Superior temporal gyrus (tissue), 1 donor: ENCODE data around the gene RNASET2.
"Not testable (repeated sequence)": the region's sequence is repeated elsewhere in the genome, so short reads cannot be mapped to it uniquely, and the experiment has no call there.

Experiments used
- DNase-seq: peaks from one replicate; pipeline ENCODE4 v3.0.0-alpha.2; 2016; ENCODE audit errors: extremely low spot score

Gene RNASET2

DNA sequence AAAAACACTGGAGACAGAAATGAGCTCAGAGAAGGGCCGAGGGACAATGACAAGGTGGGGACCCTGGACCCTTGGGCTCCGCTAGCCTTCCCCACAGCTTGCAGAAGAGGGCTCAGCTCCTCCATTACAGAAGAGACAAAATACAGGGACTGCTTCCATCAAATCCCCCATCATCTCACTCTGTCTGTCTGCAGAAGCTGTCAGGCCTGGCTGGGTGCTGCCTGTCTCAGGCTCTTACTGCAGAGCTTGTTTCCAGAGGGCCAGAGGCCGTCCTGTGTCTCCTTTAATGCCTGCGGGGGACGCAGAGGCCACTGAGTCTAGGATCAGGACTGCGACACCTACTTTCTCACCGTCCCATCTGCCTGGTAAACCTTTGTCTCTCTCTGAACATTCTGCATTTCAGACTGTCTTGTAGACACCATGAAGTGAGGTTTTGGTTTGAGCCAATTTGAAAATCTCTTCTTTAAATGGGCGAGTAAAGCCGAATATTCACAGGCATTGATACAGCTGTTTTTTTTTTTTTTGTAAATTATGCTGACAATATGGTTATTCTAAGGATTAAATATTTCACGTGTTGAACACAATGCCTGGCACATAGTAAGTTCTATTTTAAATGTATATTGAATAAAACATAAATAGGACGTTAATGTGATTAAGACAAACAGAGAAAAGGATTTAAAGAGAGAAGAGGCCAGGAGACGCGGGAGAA is 28.3 kb downstream of the RNASET2 start:
- DNase-seq = no peak

DNA sequence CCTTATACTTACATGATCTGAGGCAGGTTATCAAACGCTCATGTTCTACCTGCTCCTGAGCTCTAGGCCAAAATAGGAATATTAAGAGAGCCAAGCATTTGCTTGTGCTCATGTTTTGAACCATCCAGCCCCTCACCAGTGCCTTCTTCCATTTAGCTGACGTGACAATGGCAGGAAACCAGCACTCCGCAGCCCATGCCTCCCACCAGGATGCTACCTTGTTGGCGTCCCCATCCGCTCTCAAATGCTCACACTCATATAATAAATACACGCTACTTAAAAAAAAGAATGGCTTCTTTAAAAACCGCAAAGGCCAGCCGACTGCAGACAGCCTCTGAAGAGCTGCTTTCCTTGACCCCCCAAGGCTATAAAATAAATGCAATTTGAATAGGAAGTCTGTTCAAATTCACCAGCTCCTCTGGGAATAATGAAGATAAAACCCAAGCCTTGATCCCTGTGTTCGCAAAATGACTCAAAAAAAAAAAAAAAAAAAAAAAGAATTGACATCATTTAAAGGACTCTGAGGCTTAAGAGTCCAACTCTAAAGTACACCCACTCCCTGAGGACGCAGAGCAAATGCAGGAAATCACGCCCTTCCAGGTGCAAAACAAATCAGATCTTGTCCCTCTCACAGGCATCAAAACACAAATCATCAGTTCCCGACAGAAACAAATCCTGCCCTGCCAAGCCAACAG is 29.0 kb downstream of the RNASET2 start:
- DNase-seq = no peak

DNA sequence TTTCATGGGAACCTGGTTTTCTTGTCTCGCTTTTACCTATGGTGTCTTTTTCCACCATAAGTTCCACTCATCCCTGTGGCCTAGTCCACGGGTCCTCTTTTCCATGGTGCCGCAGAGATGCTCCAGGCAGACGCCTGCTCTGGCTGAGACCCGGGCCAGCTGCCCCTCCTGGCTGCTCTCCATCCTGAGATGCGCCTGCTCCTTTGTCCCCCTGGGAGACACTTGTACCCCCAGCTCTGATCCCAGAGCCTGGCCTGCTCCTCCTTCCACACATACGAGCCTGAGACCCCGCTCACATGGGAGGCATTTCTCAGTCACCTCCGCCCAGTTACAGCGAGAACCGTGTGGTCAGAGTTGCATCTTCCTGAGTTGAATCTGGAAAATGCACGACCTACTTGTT is 29.6 kb downstream of the RNASET2 start:
- no peak for DNase-seq

- DNase-seq = no peak
Observed at GRCh38 chr6:166925141-166925996, 31.0 kb downstream of the RNASET2 start.

DNA sequence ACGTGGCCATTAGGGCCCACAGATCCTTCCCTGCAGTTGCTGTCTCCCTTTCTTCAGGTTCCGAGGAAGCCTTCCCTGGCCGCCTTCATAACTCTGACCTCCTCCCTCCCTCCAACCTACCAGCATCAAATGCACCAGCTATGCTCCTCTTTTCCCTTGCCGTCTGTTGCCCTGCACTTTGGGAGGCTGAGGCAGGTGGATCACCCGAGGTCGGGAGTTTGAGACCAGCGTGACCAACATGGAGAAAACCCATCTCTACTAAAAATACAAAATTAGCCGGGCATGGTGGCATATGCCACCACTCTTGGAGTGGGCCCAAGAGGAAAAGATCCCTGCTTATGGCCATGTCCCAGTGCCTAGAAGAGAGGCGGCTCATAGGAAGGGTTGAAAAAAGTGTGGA is 31.8 kb downstream of the RNASET2 start:
- DNase-seq = no peak

GRCh38 chr6:166922937-166923336 is 33.4 kb downstream of the RNASET2 start:
- DNase-seq = no peak

GRCh38 chr6:166921570-166921969 is 34.8 kb downstream of the RNASET2 start:
- DNase-seq = no peak

DNA sequence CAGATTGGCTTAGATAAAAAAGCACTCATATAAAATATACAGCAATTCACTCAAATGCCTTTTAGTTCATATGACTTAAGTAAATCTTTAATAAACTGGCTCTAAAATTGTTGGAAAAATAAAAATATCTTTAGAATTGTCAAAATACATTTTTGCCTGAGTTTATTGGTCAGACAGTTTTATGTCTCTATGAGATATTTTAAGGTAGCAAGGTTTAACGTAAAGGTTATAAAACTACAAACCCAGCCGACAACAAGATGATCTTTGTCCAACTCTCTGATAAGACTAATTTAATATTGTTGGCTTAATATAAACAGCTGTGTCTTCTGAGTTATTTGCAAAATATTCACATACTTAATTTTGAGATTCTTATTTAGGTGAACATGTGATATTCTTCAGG is 39.5 kb downstream of the RNASET2 start:
- no peak for DNase-seq

DNA sequence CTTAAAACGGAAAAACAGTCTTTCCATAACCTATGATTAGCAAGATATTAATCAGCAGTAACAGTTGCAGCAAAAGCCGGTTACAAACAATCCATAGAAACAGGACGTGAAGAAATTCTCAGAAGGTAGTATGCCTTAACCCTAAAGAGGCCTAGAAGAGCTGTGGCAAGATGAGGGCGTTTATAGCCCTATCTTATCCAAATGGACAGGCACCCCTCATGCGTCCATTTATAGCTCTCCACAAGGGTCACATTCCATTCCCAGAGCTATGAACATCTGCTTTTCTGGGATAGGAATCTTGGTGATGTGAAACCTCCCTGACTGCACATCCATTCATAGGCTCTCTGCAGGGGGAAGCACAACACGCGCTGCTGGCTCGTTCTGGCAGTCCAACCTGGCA is 40.9 kb downstream of the RNASET2 start:
- not testable (repeated sequence) for DNase-seq

DNA sequence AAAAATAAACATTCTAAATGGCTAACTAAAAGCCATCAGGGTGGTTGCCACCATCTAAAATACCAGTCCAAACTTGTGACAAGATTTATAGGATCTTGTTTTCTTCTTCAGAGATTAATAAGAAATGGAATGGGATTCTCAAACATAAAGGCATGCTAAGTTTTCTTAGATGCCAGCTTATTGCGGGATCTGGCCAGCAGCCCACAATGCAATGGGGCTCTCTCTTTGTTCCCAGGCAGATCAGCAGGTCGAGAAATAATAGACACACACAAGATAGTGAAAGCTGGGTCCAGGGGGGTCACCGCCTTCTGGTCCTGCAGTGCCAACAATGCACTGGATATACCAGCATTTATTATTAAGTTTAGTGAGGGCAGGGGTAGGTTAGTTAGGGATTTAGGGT is 41.4 kb downstream of the RNASET2 start:
- DNase-seq = not testable (repeated sequence)

DNA sequence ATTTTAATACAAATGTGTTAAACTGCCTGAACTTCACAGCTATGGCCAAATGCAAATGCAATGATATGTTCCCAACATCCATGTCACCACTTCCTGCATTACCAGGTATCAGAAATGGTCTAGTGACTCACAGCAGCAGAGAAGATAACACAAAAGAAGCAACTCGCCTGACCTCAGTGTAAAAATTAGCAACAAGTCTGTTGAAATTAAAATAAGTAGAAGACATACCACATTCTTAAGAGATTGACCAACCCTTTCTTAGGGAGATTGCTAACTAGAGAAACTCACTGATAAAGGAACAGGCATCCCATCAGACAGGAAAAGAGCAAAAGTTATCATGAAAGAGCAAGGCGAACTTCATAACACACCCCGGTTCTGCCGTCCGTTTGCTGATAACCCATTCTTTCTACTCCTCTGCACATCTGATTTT is 45.1 kb downstream of the RNASET2 start:
- no peak for DNase-seq

GRCh38 chr6:166910601-166911000 is 45.7 kb downstream of the RNASET2 start:
- DNase-seq = no peak

DNA sequence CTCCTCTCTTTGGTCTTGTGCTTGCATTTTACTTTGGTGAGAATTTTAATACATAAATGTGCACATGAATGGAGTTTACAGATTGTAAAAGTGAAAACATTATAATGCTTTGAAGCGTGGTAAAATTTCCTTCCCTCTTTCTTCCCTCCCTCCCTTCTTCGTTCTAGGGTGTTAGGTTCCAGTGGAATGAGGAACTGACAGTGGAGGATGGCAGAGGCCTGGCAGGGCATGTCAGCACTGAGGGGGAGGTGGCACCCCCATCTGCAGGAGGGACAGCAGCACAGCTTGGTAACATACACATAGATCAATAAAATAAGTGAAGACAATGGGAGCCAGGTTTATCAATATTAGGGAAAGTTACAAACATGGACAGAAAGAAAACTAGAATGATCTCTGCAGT is 47.5 kb downstream of the RNASET2 start:
- DNase-seq = no peak

DNA sequence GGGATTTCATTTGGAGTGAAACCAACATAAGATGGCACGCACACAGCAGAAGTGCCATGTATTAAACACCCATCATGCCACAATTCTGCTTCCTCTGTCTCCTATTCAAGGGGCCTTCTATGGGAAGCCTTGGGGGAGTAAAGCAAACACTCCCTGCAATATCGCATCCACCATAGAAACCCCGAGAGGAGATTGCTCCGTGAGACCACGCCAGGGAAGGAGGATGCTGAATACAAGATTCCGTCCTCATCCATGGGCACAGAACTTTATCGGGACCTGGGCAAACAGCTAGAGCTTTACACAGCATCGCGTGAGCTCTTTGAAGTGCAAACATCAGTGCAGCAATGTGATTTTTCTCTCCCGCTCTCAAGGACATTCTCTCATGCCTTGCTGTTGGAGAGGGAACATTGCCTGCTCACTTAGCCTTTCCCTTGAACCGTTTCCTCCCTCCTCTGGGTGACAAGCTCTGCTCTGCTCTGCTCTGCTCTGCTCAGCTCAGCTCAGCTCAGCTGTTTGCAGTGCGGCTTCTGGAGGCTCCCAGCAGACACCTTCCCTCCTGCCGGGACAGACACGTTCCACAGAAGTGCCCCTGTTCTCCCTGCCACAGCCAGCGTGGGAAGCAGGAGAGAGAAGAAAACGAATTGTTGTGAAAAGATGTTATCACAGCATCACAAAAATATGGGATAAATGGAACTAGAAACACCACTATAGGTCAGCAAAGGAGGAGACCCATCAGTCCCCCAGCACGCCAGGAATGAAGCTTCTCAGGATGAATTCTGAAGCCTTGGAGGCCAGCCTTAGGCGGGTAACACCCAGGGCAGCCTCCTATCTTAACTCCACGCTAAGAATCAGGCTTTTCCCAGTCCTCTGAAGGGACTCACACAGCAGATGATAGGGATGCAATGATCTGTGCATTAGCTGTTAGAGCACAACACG is 48.2 kb downstream of the RNASET2 start:
- no peak for DNase-seq

DNA sequence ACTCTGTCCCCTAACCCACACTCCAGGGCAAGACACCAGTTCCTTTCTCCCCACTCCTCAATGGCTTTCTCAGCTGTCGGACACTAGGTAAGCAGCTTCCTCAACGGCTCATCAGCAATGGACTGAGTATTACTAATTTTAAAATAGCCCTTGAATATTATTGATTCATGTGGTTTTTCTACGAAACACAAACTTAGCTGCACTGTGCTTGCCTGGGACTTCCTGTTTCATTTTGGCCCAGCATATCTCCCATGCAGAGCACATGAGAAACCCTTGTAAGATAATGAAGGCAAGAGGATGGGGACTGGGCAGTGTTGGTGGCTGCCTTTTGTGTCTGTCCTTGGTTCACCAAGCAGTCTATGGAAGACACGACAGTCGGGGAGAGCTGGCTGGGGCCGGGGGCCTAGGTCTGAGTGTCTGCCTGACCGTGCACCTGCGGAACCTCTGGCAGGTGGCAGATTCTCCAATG is 48.9 kb downstream of the RNASET2 start:
- DNase-seq = no peak

DNA sequence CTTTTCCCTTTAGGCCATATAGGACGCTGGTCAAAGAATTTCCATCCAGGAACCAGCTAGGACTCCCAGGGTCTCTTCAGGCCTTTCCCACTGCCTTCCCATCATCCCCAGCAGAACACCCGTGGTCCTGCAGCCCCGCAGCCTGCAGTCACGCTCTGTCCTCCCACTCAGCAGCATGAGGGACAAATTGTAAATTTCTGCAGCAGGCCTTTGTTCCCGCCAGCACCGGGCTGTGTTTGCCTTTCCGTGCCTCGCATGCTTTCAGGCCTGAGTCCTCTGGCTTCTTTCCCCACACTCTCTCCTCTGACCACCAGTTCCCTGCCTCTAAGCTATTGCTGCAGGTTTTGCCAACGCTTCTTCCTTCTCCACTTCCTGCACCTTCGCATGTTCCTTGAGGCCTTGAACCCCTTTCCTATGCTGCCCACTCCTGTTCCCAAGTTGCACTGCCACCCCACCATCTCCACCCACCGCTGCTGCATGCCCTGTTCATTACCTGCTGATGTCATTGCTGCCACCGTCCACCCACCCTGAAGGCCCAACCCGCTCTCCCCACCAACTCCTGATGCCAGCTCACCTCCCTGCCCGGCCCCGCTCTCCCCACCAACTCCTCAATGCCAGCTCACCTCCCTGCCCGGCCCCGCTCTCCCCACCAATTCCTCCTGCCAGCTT is 49.8 kb downstream of the RNASET2 start:
- no peak for DNase-seq

- no peak for DNase-seq
Observed at GRCh38 chr6:166905505-166906134, 50.7 kb downstream of the RNASET2 start.

- DNase-seq = peak; percentile 24
Observed at GRCh38 chr6:166905013-166905412, 51.3 kb downstream of the RNASET2 start.

DNA sequence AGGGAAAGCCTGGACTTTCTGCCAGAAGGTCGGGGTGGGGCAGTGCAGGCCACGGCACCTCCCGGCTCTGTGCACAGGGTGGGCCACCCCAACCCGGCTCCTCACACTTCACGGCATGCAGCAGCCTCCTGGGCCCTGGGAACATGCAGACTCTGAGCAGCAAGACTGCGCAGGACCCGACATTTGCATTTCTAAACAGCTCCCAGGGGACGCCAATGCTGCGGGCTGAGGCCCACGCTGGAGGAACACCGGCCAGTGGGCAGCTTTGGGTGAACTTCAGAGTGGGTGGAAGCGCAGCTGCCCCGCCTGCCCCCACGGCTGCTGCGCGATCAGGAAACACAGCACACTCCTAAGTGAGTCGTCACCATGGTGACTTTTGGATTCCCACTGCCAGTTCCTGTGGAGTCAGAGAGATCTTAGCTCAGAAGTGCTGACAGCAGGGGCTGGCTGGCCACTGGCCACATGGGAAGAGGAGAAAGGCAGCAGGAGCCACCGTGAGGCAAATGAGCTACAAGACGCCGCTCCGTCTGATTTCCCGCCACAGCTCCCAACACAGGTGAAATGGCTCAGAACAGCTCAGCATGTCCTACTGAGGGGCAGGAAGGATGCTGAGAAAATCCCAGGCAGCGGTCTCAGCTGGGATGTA is 52.1 kb downstream of the RNASET2 start:
- peak; percentile 53 for DNase-seq

DNA sequence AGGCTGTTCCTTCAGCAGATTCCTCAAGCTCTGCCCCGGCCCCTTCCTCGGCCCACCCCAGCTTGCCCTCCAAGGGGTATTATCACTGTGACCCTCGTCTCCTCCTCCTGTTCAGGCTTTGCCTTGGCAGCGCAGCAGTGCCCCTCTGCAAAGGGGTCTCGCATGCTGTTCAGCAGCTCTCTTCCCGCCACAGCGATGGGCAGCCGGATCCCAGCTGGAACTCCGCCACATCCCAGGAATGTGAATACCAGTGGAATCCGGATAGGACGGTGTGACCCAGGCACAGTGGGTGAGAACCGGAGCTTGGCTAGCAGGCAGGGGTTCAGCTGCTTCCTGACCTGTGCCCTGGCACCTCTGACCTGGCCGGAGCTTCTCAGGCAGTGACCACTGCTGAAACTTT is 52.9 kb downstream of the RNASET2 start:
- DNase-seq = no peak
